GM18868 (cell line): ENCODE results near the gene YJU2.

Experiments used
- ATAC-seq: cut with Tn5 transposase; IDR thresholded peaks from one replicate; pipeline ENCODE4 v1.9.1; 2021; ENCODE audit warnings: mild to moderate bottlenecking, moderate library complexity; ENCODE audit not compliant: unreplicated experiment

The YJU2 gene

GRCh38 chr19:4295972-4296771 is 49.3 kb downstream of the YJU2 start:
- ATAC-seq, result no peak

GRCh38 chr19:4297901-4298809 is 51.3 kb downstream of the YJU2 start:
- ATAC-seq, result no peak

- ATAC-seq, result no peak
These were observed 52.1 kb downstream of the YJU2 start for GRCh38 chr19:4298810-4299550.

GRCh38 chr19:4300589-4300988 is 53.7 kb downstream of the YJU2 start:
- no peak for ATAC-seq

GRCh38 chr19:4301590-4302242 is 54.8 kb downstream of the YJU2 start:
- no peak for ATAC-seq

GRCh38 chr19:4302243-4302640 is 55.4 kb downstream of the YJU2 start, which contains the start of gene TMIGD2:
TSS of gene TMIGD2 (minus strand) at chr19:4302389. CDS start at chr19:4302385, 4 bp downstream.
- no peak for ATAC-seq

- no peak for ATAC-seq
These were observed 57.1 kb downstream of the YJU2 start for GRCh38 chr19:4303819-4304537.

- ATAC-seq, result no peak
These were observed 57.8 kb downstream of the YJU2 start, which contains the start of gene FSD1 for GRCh38 chr19:4304538-4305256. TSS of gene FSD1 (plus strand) at chr19:4304598. CDS start at chr19:4304747, 149 bp downstream.

- ATAC-seq, result no peak
These were observed 58.4 kb downstream of the YJU2 start for GRCh38 chr19:4305257-4305612.

- ATAC-seq, result no peak
These were observed 58.8 kb downstream of the YJU2 start for GRCh38 chr19:4305659-4306058.

- ATAC-seq, result no peak
These were observed 63.6 kb downstream of the YJU2 start for GRCh38 chr19:4310247-4311121.

GRCh38 chr19:4313847-4314490 is 67.1 kb downstream of the YJU2 start:
- ATAC-seq, result no peak

GRCh38 chr19:4316956-4317355 is 70.1 kb downstream of the YJU2 start:
- ATAC-seq, result no peak

- ATAC-seq, result no peak
These were observed 71.6 kb downstream of the YJU2 start for GRCh38 chr19:4318460-4318859.
